Ishikawa (cell line): ENCODE data around the gene MPC1L.

ENCODE experiments used
- CEBPB ChIP-seq: IDR thresholded peaks from 2 replicates; pipeline ENCODE4 v1.6.1; 2012
- CREB1 ChIP-seq: IDR thresholded peaks from 2 replicates; pipeline ENCODE4 v1.6.1; 2012; ENCODE audit warnings: low read depth
- EGR1 ChIP-seq: IDR thresholded peaks from 2 replicates; pipeline ENCODE4 v1.6.1; 2012
- EP300 ChIP-seq: IDR thresholded peaks from 2 replicates; pipeline ENCODE4 v1.6.1; 2012; ENCODE audit warnings: borderline replicate concordance
- FOXM1 ChIP-seq: IDR thresholded peaks from 2 replicates; pipeline ENCODE4 v1.6.1; 2012; ENCODE audit warnings: low read depth, borderline replicate concordance
- MAX ChIP-seq: IDR thresholded peaks from 2 replicates; pipeline ENCODE4 v1.6.1; 2012
- NFIC ChIP-seq: IDR thresholded peaks from 2 replicates; pipeline ENCODE4 v1.6.1; 2012
- RAD21 ChIP-seq: IDR thresholded peaks from 2 replicates; pipeline ENCODE4 v1.6.1; 2012; ENCODE audit warnings: low read depth
- REST ChIP-seq: IDR thresholded peaks from 2 replicates; pipeline ENCODE4 v1.6.1; 2012; ENCODE audit warnings: low read depth, mild to moderate bottlenecking
- TAF1 ChIP-seq: IDR thresholded peaks from 2 replicates; pipeline ENCODE4 v1.6.1; 2012; ENCODE audit warnings: low read depth, mild to moderate bottlenecking
- TCF12 ChIP-seq: IDR thresholded peaks from 2 replicates; pipeline ENCODE4 v1.6.1; 2012; ENCODE audit warnings: low read depth
- TEAD4 ChIP-seq: IDR thresholded peaks from 2 replicates; pipeline ENCODE4 v1.6.1; 2012
- USF1 ChIP-seq: IDR thresholded peaks from 2 replicates; pipeline ENCODE4 v1.6.1; 2012
- YY1 ChIP-seq: IDR thresholded peaks from 2 replicates; pipeline ENCODE4 v1.6.1; 2012; ENCODE audit warnings: low read depth
- ZBTB7A ChIP-seq: IDR thresholded peaks from 2 replicates; pipeline ENCODE4 v1.6.1; 2012; ENCODE audit warnings: low read depth

Gene MPC1L

GRCh38 chrX:40647307-40648197, 24.3 kb downstream of the MPC1L start, which contains the start of gene CXorf38:
Gene CXorf38, minus strand, starts transcription at chrX:40647561. Its CDS starts 41 bp downstream, at chrX:40647520.
- TF ChIP-seq CEBPB (no peak), TAF1 (peak; percentile 53; the same call in 1 of the 2 replicates), MAX (no peak; the same call in 1 of the 2 replicates), YY1 (no peak; the same call in 1 of the 2 replicates), ZBTB7A (no peak), REST (no peak), USF1 (no peak), TEAD4 (no peak), CREB1 (peak; percentile 53), EP300 (no peak), FOXM1 (no peak)

GRCh38 chrX:40651620-40652223, 28.5 kb downstream of the MPC1L start:
- TF ChIP-seq RAD21 (peak; percentile 60), CEBPB (no peak)

GRCh38 chrX:40652664-40653063, 29.4 kb downstream of the MPC1L start:
- TF ChIP-seq MAX: no peak
- TF ChIP-seq USF1: no peak
- no peak for TF ChIP-seq REST

GRCh38 chrX:40653535-40653934, 30.3 kb downstream of the MPC1L start:
- TF ChIP-seq TCF12 (no peak), REST (no peak), TEAD4 (no peak), RAD21 (no peak), CREB1 (no peak), EP300 (no peak), ZBTB7A (no peak), TAF1 (no peak), MAX (no peak), NFIC (no peak), YY1 (no peak), EGR1 (no peak)
